AG10803 (cell line): Measurements from ENCODE around the gene MDM2.

Experiments used
- DNase-seq: peaks from one replicate; pipeline ENCODE4 v3.0.0; 2010; ENCODE audit warnings: low read depth
- H3K4me3 ChIP-seq: 2 replicates; pipeline ENCODE4 v1.5.1; 2011; ENCODE audit warnings: mild to moderate bottlenecking, low read length, control low read depth
- CTCF ChIP-seq: conservative IDR thresholded peaks from 2 replicates; pipeline ENCODE4 v1.5.1; 2011; ENCODE audit warnings: mild to moderate bottlenecking, low read length, control low read depth, inconsistent platforms

Gene MDM2

DNA sequence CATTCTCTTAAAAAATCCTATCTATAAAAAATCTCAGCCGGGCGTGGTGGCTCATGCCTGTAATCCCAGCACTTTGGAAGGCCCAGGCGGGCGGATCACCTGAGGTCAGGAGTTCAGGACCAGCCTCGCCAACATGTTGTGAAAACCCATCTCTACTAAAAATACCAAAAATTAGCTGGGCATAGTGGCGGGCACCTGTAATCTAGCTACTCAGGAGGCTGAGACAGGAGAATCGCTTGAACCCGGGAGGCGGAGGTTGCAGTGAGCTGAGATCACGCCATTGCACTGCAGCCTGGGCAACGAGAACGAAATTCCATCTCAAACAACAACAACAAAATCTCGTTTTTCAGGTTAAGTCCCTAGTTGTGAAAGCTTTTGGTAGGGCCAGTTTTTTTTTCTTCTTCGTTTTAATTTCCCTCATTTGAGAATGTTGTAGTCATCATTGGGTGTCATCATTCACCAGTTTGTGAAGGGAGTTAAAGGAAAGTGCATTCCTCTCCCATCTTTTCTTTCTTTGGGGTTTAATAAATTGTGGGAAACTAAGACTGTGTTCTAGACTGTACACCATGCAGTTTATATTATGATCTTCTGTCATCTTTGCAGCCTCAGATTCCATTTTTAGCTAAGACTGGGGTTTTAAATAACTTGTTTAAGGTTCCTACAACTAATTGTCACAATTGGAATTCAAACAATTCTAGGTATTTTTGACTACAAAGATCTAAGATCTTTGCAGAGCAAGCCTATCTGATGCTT, 23.9 kb downstream of the MDM2 start:
- DNase-seq: peak; percentile 35
- no peak overlapping the region for H3K4me3 ChIP-seq
- no peak for TF ChIP-seq CTCF

- no peak for DNase-seq
Measured at GRCh38 chr12:68832504-68832867, 24.5 kb downstream of the MDM2 start.

GRCh38 chr12:68833508-68833907, 25.5 kb downstream of the MDM2 start:
- TF ChIP-seq CTCF: no peak
- no peak overlapping the region for H3K4me3 ChIP-seq
- DNase-seq: no peak

More at GRCh38 chr12:68832504-68832867, 24.5 kb downstream of the MDM2 start:
- H3K4me3 ChIP-seq: no peak overlapping the region
- no peak for TF ChIP-seq CTCF

DNA sequence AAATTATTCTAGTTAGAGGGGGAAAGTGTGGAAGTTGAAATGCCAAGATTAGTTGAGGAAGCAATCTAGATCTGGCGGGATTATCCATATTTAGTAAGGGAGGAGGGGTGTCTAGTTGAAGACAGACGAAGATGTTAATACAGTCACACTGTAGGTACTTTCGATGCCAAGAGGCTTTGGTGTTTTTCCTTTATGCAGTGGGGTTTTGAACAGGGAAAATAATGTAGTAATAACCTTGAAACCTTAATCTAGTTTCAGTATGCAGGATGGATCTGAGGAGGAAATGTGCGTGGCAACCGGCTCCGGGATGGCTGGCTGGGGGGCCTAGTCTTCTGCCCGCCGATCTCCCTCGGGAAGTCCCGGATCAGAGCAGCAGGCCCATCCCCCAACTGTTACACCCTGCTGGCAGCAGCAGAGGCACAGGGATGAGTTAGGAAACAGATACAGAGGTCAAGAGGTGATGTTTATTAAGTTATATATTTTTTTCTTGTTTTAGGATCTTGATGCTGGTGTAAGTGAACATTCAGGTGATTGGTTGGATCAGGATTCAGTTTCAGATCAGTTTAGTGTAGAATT, 27.4 kb downstream of the MDM2 start:
- DNase-seq: no peak
- no peak overlapping the region for H3K4me3 ChIP-seq
- TF ChIP-seq CTCF: no peak

GRCh38 chr12:68837215-68837614, 29.2 kb downstream of the MDM2 start:
- DNase-seq: no peak
- H3K4me3 ChIP-seq: no peak overlapping the region
- TF ChIP-seq CTCF: no peak

DNA sequence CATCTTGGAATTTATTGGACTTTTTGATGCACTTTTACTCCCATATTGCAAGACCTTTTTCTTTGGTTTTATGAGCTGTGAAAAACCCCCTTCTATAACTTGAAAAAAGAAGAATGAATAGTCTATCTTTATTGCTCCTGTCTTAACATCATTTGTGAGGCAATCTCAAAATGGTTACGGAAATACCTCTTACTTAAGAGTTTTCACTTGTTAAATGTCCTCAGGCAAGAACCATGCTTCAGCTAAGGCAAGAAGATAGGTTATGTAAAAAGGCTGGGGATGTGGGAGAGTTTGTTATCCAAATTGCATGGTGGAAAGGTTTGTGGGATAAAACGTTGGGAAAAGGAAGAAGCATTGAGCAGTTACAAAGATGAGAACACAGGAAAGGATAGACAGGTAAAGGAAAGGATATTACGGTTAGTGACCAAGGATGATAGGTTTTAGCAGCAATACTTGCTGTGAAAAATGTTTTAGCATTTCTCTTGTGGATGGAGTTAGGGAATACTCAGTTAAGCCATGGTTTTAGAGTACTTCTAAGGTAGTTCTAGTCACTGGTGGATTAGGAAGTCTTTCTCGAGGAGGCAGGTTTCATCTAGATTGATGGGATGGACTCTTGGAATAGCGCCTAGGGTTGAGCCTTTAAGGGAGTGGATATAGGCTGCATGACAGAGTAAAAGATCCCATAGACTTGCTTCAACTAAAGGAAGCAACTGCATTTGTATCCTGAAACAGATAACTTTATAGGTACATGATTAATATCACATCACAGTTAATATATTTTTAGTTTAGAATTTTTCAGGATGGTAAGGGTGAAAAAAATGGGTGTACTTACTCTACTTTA, 30.3 kb downstream of the MDM2 start:
- no peak for TF ChIP-seq CTCF
- no peak overlapping the region for H3K4me3 ChIP-seq
- no peak for DNase-seq
